ENCODE data around the gene MRPL40. TPM values are rescaled to one million over a fixed set of nuclear protein-coding genes. Genes with fewer than 3 reads are reported as not detected.

Gene MRPL40
- total and polyA plus RNA-seq, 9 donors = 21.1 to 46.9 (median 28.8) TPM

- H3K36me3 ChIP-seq = no peaks in the 10 kb centered on the region
These were observed 25.5 kb upstream of the MRPL40 start for GRCh38 chr22:19406846-19407245.

GRCh38 chr22:19407649-19408606, 24.4 kb upstream of the MRPL40 start:
- TF ChIP-seq EP300 (IDR thresholded peaks at IDR 0.05) (no peak), CTCF (IDR thresholded peaks at IDR 0.05) (no peak), POLR2A (IDR thresholded peaks at IDR 0.05) (no peak)
- H3K4me1 ChIP-seq (ENCODE audit: insufficient read depth) = no peaks in the 10 kb centered on the region
- H3K36me3 ChIP-seq = no peaks in the 10 kb centered on the region
- 56 to 60% (median 57%) methylated on average over 16 of the region's 16 CpGs for WGBS, 3 donors
- intact Hi-C loops (cut with DNase I) = no loop called here
- peak in 3 of 5 donors; percentile 20 to 54 (median 31) for DNase-seq
- no peak overlapping the region for H3K27ac ChIP-seq
- no peaks in the 10 kb centered on the region for H3K27me3 ChIP-seq
- no peaks in the 10 kb centered on the region for H3K9me3 ChIP-seq
- H3K4me3 ChIP-seq = no peak overlapping the region

More at GRCh38 chr22:19406846-19407245, 25.5 kb upstream of the MRPL40 start:
- H3K9me3 ChIP-seq = no peaks in the 10 kb centered on the region
- H3K4me1 ChIP-seq (ENCODE audit: insufficient read depth) = no peaks in the 10 kb centered on the region
- H3K27me3 ChIP-seq = no peaks in the 10 kb centered on the region
- no peak overlapping the region for H3K4me3 ChIP-seq
- TF ChIP-seq EP300 (IDR thresholded peaks at IDR 0.05) = no peak
- H3K27ac ChIP-seq = no peak overlapping the region
- DNase-seq = no peak
- intact Hi-C loops (cut with DNase I) = no loop called here
- WGBS, 3 donors = 91 to 93% (median 93%) methylated on average over 4 of the region's 4 CpGs

- intact Hi-C loops (cut with DNase I) = no loop called here
- no peak for TF ChIP-seq EP300 (IDR thresholded peaks at IDR 0.05)
- TF ChIP-seq CTCF (IDR thresholded peaks at IDR 0.05) = no peak
- no peak for TF ChIP-seq POLR2A (IDR thresholded peaks at IDR 0.05)
- H3K4me3 ChIP-seq = no peak overlapping the region
- H3K36me3 ChIP-seq = no peaks in the 10 kb centered on the region
- no peaks in the 10 kb centered on the region for H3K9me3 ChIP-seq
- H3K4me1 ChIP-seq (ENCODE audit: insufficient read depth) = no peaks in the 10 kb centered on the region
- H3K27me3 ChIP-seq = no peaks in the 10 kb centered on the region
- 93 to 96% (median 96%) methylated on average over 6 of the region's 6 CpGs for WGBS, 3 donors
- no peak overlapping the region for H3K27ac ChIP-seq
- no peak for DNase-seq
These were observed 21.2 kb upstream of the MRPL40 start for GRCh38 chr22:19410941-19411689.

GRCh38 chr22:19411690-19412045, 20.7 kb upstream of the MRPL40 start:
- TF ChIP-seq EP300 (IDR thresholded peaks at IDR 0.05) = no peak
- no peak for TF ChIP-seq POLR2A (IDR thresholded peaks at IDR 0.05)
- no peak for TF ChIP-seq CTCF (IDR thresholded peaks at IDR 0.05)
- no peaks in the 10 kb centered on the region for H3K36me3 ChIP-seq
- DNase-seq = no peak
- H3K27ac ChIP-seq = no peak overlapping the region
- H3K4me3 ChIP-seq = no peak overlapping the region
- WGBS, 3 donors = 96 to 100% (median 98%) methylated on average over 1 of the region's 1 CpG
- H3K9me3 ChIP-seq = no peaks in the 10 kb centered on the region
- H3K4me1 ChIP-seq (ENCODE audit: insufficient read depth) = no peaks in the 10 kb centered on the region
- intact Hi-C loops (cut with DNase I) = no loop called here
- H3K27me3 ChIP-seq = no peaks in the 10 kb centered on the region
